ENCODE results near the gene PSMB4.
"Not testable (repeated sequence)": the region's sequence is repeated elsewhere in the genome, so short reads cannot be mapped to it uniquely, and the experiment has no call there.

PSMB4 gene

GRCh38 chr1:151402764-151403163 is 3.4 kb downstream of the PSMB4 start:
- Histone ChIP-seq H3K4me1 (peaks cover 7% of the 10 kb centered on the region), H3K27me3 (ENCODE audit: low read depth) (no peaks in the 10 kb centered on the region), H3K36me3 (replicated peaks) (peaks cover 65% of the 10 kb centered on the region), H3K9me3 (no peaks in the 10 kb centered on the region), H3K4me3 (no peak overlapping the region)
- in situ Hi-C loops (cut with MboI; ENCODE audit: low sequenced_read_pairs) = no loop called here
- no peak for DNase-seq (ENCODE audit: low spot score in 2 of 2)

- Histone ChIP-seq H3K27me3 (ENCODE audit: low read depth) (no peaks in the 10 kb centered on the region), H3K4me3 (no peak overlapping the region), H3K9me3 (no peaks in the 10 kb centered on the region), H3K36me3 (replicated peaks) (peaks cover 72% of the 10 kb centered on the region), H3K4me1 (peaks cover 7% of the 10 kb centered on the region)
- in situ Hi-C loops (cut with MboI; ENCODE audit: low sequenced_read_pairs) = no loop called here
- no peak for DNase-seq (ENCODE audit: low spot score in 2 of 2)
Observed at GRCh38 chr1:151403612-151404011, 4.2 kb downstream of the PSMB4 start.

GRCh38 chr1:151405187-151405951 is 6.0 kb downstream of the PSMB4 start:
- Histone ChIP-seq H3K27me3 (ENCODE audit: low read depth) (no peaks in the 10 kb centered on the region), H3K36me3 (replicated peaks) (peaks cover 87% of the 10 kb centered on the region), H3K4me1 (peaks cover 5% of the 10 kb centered on the region), H3K4me3 (no peak overlapping the region), H3K9me3 (no peaks in the 10 kb centered on the region)
- in situ Hi-C loops (cut with MboI; ENCODE audit: low sequenced_read_pairs) = no loop called here
- DNase-seq (ENCODE audit: low spot score in 2 of 2) = no peak

- H3K9me3 ChIP-seq = no peaks in the 10 kb centered on the region
- in situ Hi-C loops (cut with MboI; ENCODE audit: low sequenced_read_pairs) = no loop called here
- H3K27me3 ChIP-seq (ENCODE audit: low read depth) = no peaks in the 10 kb centered on the region
- H3K36me3 ChIP-seq (replicated peaks) = peaks cover 87% of the 10 kb centered on the region
- no peak overlapping the region for H3K4me3 ChIP-seq
- DNase-seq (ENCODE audit: low spot score in 2 of 2) = no peak
- no peaks in the 10 kb centered on the region for H3K4me1 ChIP-seq
Observed at GRCh38 chr1:151406176-151406575, 6.8 kb downstream of the PSMB4 start.

GRCh38 chr1:151407304-151407703 is 7.9 kb downstream of the PSMB4 start:
- Histone ChIP-seq H3K36me3 (replicated peaks) (peaks cover 91% of the 10 kb centered on the region), H3K9me3 (no peaks in the 10 kb centered on the region), H3K27me3 (ENCODE audit: low read depth) (no peaks in the 10 kb centered on the region), H3K4me1 (no peaks in the 10 kb centered on the region), H3K4me3 (no peak overlapping the region)
- DNase-seq (ENCODE audit: low spot score in 2 of 2) = no peak
- in situ Hi-C loops (cut with MboI; ENCODE audit: low sequenced_read_pairs) = no loop called here

GRCh38 chr1:151408891-151409290 is 9.5 kb downstream of the PSMB4 start:
- in situ Hi-C loops (cut with MboI; ENCODE audit: low sequenced_read_pairs) = no loop called here
- H3K4me1 ChIP-seq = no peaks in the 10 kb centered on the region
- H3K9me3 ChIP-seq = no peaks in the 10 kb centered on the region
- H3K4me3 ChIP-seq = no peak overlapping the region
- DNase-seq (ENCODE audit: low spot score in 2 of 2) = no peak
- H3K36me3 ChIP-seq (replicated peaks) = peaks cover 86% of the 10 kb centered on the region
- H3K27me3 ChIP-seq (ENCODE audit: low read depth) = no peaks in the 10 kb centered on the region

GRCh38 chr1:151411884-151412283 is 12.5 kb downstream of the PSMB4 start:
- in situ Hi-C loops (cut with MboI; ENCODE audit: low sequenced_read_pairs) = no loop called here
- H3K27me3 ChIP-seq (ENCODE audit: low read depth) = no peaks in the 10 kb centered on the region
- DNase-seq (ENCODE audit: low spot score in 2 of 2) = no peak
- no peaks in the 10 kb centered on the region for H3K9me3 ChIP-seq
- H3K4me1 ChIP-seq = no peaks in the 10 kb centered on the region
- no peak overlapping the region for H3K4me3 ChIP-seq
- peaks cover 84% of the 10 kb centered on the region for H3K36me3 ChIP-seq (replicated peaks)

GRCh38 chr1:151416231-151416630 is 16.9 kb downstream of the PSMB4 start:
- H3K36me3 ChIP-seq (replicated peaks) = peaks cover 63% of the 10 kb centered on the region
- no peaks in the 10 kb centered on the region for H3K27me3 ChIP-seq (ENCODE audit: low read depth)
- no peaks in the 10 kb centered on the region for H3K9me3 ChIP-seq
- in situ Hi-C loops (cut with MboI; ENCODE audit: low sequenced_read_pairs) = no loop called here
- H3K4me3 ChIP-seq = no peak overlapping the region
- DNase-seq (ENCODE audit: low spot score in 2 of 2) = no peak
- no peaks in the 10 kb centered on the region for H3K4me1 ChIP-seq

GRCh38 chr1:151418081-151418480 is 18.7 kb downstream of the PSMB4 start:
- H3K9me3 ChIP-seq = no peaks in the 10 kb centered on the region
- peaks cover 65% of the 10 kb centered on the region for H3K36me3 ChIP-seq (replicated peaks)
- H3K4me3 ChIP-seq = no peak overlapping the region
- in situ Hi-C loops (cut with MboI; ENCODE audit: low sequenced_read_pairs) = no loop called here
- no peaks in the 10 kb centered on the region for H3K4me1 ChIP-seq
- H3K27me3 ChIP-seq (ENCODE audit: low read depth) = no peaks in the 10 kb centered on the region
- DNase-seq (ENCODE audit: low spot score in 2 of 2) = no peak

- no peaks in the 10 kb centered on the region for H3K4me1 ChIP-seq
- in situ Hi-C loops (cut with MboI; ENCODE audit: low sequenced_read_pairs) = no loop called here
- no peak for DNase-seq (ENCODE audit: low spot score in 2 of 2)
- no peaks in the 10 kb centered on the region for H3K27me3 ChIP-seq (ENCODE audit: low read depth)
- peaks cover 70% of the 10 kb centered on the region for H3K36me3 ChIP-seq (replicated peaks)
- H3K4me3 ChIP-seq = no peak overlapping the region
- H3K9me3 ChIP-seq = no peaks in the 10 kb centered on the region
Observed at GRCh38 chr1:151419819-151420218, 20.4 kb downstream of the PSMB4 start.

- in situ Hi-C loops (cut with MboI; ENCODE audit: low sequenced_read_pairs) = no loop called here
- H3K36me3 ChIP-seq (replicated peaks) = peaks cover 85% of the 10 kb centered on the region
Observed at GRCh38 chr1:151425103-151425502, 25.7 kb downstream of the PSMB4 start.

GRCh38 chr1:151428068-151428467 is 28.7 kb downstream of the PSMB4 start:
- in situ Hi-C loops (cut with MboI; ENCODE audit: low sequenced_read_pairs) = no loop called here
- Histone ChIP-seq H3K36me3 (replicated peaks) (peaks cover 65% of the 10 kb centered on the region), H3K4me1 (no peaks in the 10 kb centered on the region), H3K9me3 (no peaks in the 10 kb centered on the region), H3K27me3 (ENCODE audit: low read depth) (no peaks in the 10 kb centered on the region), H3K4me3 (no peak overlapping the region)
- no peak for DNase-seq (ENCODE audit: low spot score in 2 of 2)

More at GRCh38 chr1:151425103-151425502, 25.7 kb downstream of the PSMB4 start:
- Histone ChIP-seq H3K4me1 (no peaks in the 10 kb centered on the region), H3K27me3 (ENCODE audit: low read depth) (no peaks in the 10 kb centered on the region), H3K9me3 (no peaks in the 10 kb centered on the region), H3K4me3 (no peak overlapping the region)
- no peak for DNase-seq (ENCODE audit: low spot score in 2 of 2)

- peaks cover 15% of the 10 kb centered on the region for H3K36me3 ChIP-seq (replicated peaks)
- H3K27me3 ChIP-seq (ENCODE audit: low read depth); H3K9me3 ChIP-seq; H3K4me1 ChIP-seq; H3K4me3 ChIP-seq; DNase-seq (ENCODE audit: low spot score in 2 of 2); in situ Hi-C loops (cut with MboI; ENCODE audit: low sequenced_read_pairs): not testable (repeated sequence)
Observed at GRCh38 chr1:151433827-151434226, 34.5 kb downstream of the PSMB4 start.

- in situ Hi-C loops (cut with MboI; ENCODE audit: low sequenced_read_pairs) = no loop called here
- Histone ChIP-seq H3K9me3 (no peaks in the 10 kb centered on the region), H3K4me1 (no peaks in the 10 kb centered on the region), H3K36me3 (replicated peaks) (peaks cover 9% of the 10 kb centered on the region), H3K27me3 (ENCODE audit: low read depth) (no peaks in the 10 kb centered on the region), H3K4me3 (no peak overlapping the region)
- DNase-seq (ENCODE audit: low spot score in 2 of 2) = no peak
Observed at GRCh38 chr1:151435174-151435573, 35.8 kb downstream of the PSMB4 start.

- in situ Hi-C loops (cut with MboI; ENCODE audit: low sequenced_read_pairs) = no loop called here
- Histone ChIP-seq H3K9me3 (no peaks in the 10 kb centered on the region), H3K27me3 (ENCODE audit: low read depth) (no peaks in the 10 kb centered on the region), H3K36me3 (replicated peaks) (peaks cover 23% of the 10 kb centered on the region), H3K4me1 (no peaks in the 10 kb centered on the region), H3K4me3 (no peak overlapping the region)
- no peak for DNase-seq (ENCODE audit: low spot score in 2 of 2)
Observed at GRCh38 chr1:151436985-151437384, 37.6 kb downstream of the PSMB4 start.

All from HAP-1 (cell line).